K562 (cell line): Measurements from ENCODE around the gene FMC1. TPM values are rescaled to one million over a fixed set of nuclear protein-coding genes. Genes with fewer than 3 reads are reported as not detected.

Experiments
- BRD9 ChIP-seq: fragments of 450-650 bp; IDR thresholded peaks from 2 replicates; pipeline ENCODE4 v1.6.1; 2018; ENCODE audit warnings: low read depth; ENCODE audit not compliant: partially characterized antibody
- CHAMP1 ChIP-seq: fragments of 450-650 bp; IDR thresholded peaks from 2 replicates; pipeline ENCODE4 v1.6.1; 2016; ENCODE audit warnings: mild to moderate bottlenecking
- MNT ChIP-seq, 2 experiments: fragments of 450-650 bp; conservative IDR thresholded peaks; 2 replicates each; pipeline ENCODE4 v1.6.1; 2017; ENCODE audit warnings: mild to moderate bottlenecking in 2 of 2, moderate library complexity in 2 of 2
- NFYB ChIP-seq: IDR thresholded peaks from 2 replicates; pipeline ENCODE4 v1.6.1; 2011; ENCODE audit warnings: mild to moderate bottlenecking, moderate library complexity; ENCODE audit not compliant: insufficient read length; ENCODE audit errors: extremely low read depth
- NUFIP1 ChIP-seq: fragments of 450-650 bp; IDR thresholded peaks from 2 replicates; pipeline ENCODE4 v1.6.1; 2018; ENCODE audit not compliant: partially characterized antibody
- RBM25 ChIP-seq: fragments of 200-400 bp; formaldehyde crosslinking; IDR thresholded peaks from 2 replicates; pipeline ENCODE4 v1.6.1; 2018; ENCODE audit warnings: low read length, low read depth, moderate library complexity; ENCODE audit not compliant: severe bottlenecking
- RREB1 ChIP-seq: fragments of 250-450 bp; sonication (Bioruptor Pico); IDR thresholded peaks from 2 replicates; pipeline ENCODE4 v1.4.0; 2020
- ZNF395 ChIP-seq: fragments of 200-800 bp; sonication (Bioruptor generic); IDR thresholded peaks from 2 replicates; pipeline ENCODE4 v1.6.1; 2017; ENCODE audit warnings: missing genetic modification characterization, missing compliant biosample characterization
- ZNF408 ChIP-seq: fragments of 250-450 bp; sonication (Bioruptor Pico); IDR thresholded peaks from 2 replicates; pipeline ENCODE4 v1.4.0; 2020; ENCODE audit warnings: low read depth, mild to moderate bottlenecking, moderate library complexity
- polyA plus RNA-seq, 8 experiments: library from polyadenylated mRNA; depleted of rRNA in 4 of 8; stranded (reverse) in 5 of 8; unstranded in 3 of 8; fragments of >200 nt; fragmentation: Nextera tagmentation in 2 of 8; fragmentation: Illumina TruSeq in 1 of 8; extraction: Ambion mirVana in 2 of 8; extraction: Trizol in 1 of 8; gene quantifications; 2 replicates each; pipeline versions ENCODE4 v1.2.1 to v1.2.3, GENCODE V29; 2011 to 2014; ENCODE audit warnings: inconsistent platforms in 1 of 8, missing spikeins in 1 of 8
- total RNA-seq, 7 experiments: library from RNA; depleted of rRNA in 6 of 7; stranded (reverse); fragments of >200 nt in 6 of 7; fragmentation: Illumina TruSeq in 2 of 7; extraction: Trizol in 2 of 7; gene quantifications; 2 replicates each; pipeline versions ENCODE4 v1.2.1 to v1.2.3, GENCODE V29; 2011 to 2021; ENCODE audit warnings: low replicate concordance in 1 of 7

The FMC1 gene
- total and polyA plus RNA-seq, 9 of the 15 experiments (the other 6 are each of a cell fraction or from before 2014, with no cell fraction given) = 14.0 to 116 (median 29.0) TPM

- TF ChIP-seq RREB1 (peak; percentile 88; the same call in 1 of the 2 replicates), CHAMP1 (peak; percentile 72), NUFIP1 (no peak), NFYB (peak; percentile 96), MNT (conservative IDR thresholded peaks at IDR 0.05) (peak; percentile 80 to 87), ZNF408 (no peak), RBM25 (no peak), ZNF395 (CRISPR knock-in tag) (peak; percentile 86; the same call in 1 of the 2 replicates), BRD9 (peak; percentile 76)
Measured at GRCh38 chr7:139341058-139341775, at the start of gene FMC1 (continued).
